Endothelial cell of umbilical vein (primary cell): ENCODE data around the gene AKAP13. TPM values are rescaled to one million over a fixed set of nuclear protein-coding genes. Genes with fewer than 3 reads are reported as not detected.
A peak's percentile ranks its signal among the peaks of the same experiment; 100 is the strongest.

Experiments used
- BruUV-seq: library from RNA; stranded (reverse); fragments of 400-500 nt; replicated peaks from 2 replicates; lab custom pipeline; 2021; lab: Mats Ljungman, UMichigan
- CTCF ChIA-PET: fragments of 300-600, 350-600 bp; sonication (Branson Sonifier 250); formaldehyde crosslinking; loops from one replicate; lab custom pipeline; 2021; ENCODE audit warnings: antibody characterized with exemption, inconsistent platforms; lab: Charles Lee
- POLR2A ChIA-PET: fragments of 300-600, 350-600 bp; sonication (Branson Sonifier 250); formaldehyde crosslinking; loops from one replicate; lab custom pipeline; 2021; ENCODE audit warnings: antibody characterized with exemption, inconsistent platforms; lab: Charles Lee
- DNase-seq: peaks from one replicate; pipeline ENCODE4 v3.0.0-alpha.2; 2011; ENCODE audit warnings: low read depth, low spot score
- FAIRE-seq: peaks from 2 replicates; lab custom pipeline; 2011; peaks lifted over from hg19 to GRCh38; lab: Jason Lieb, UNC
- H2AFZ ChIP-seq: 2 replicates; pipeline ENCODE4 v1.6.0; 2012; ENCODE audit warnings: low read depth, low read length, control low read depth, inconsistent platforms
- H3K27ac ChIP-seq: 2 replicates; pipeline ENCODE4 v1.5.1; 2011; ENCODE audit warnings: low read depth, mild to moderate bottlenecking, control low read depth, low read length, moderate library complexity; ENCODE audit not compliant: insufficient read depth
- H3K27me3 ChIP-seq, 2 experiments: 2 replicates each; pipeline versions ENCODE4 v1.6.0 to v1.6.1; 2011; ENCODE audit warnings: low read length in 2 of 2, mixed read lengths in 1 of 2; ENCODE audit not compliant: control insufficient read depth in 2 of 2, insufficient read depth in 2 of 2
- H3K36me3 ChIP-seq, 2 experiments: 2 replicates in 1 of 2; 3 replicates in 1 of 2; pipeline ENCODE4 v1.5.1; 2011; ENCODE audit warnings: low read length in 2 of 2, mild to moderate bottlenecking in 1 of 2, moderate library complexity in 1 of 2; ENCODE audit not compliant: control insufficient read depth in 2 of 2, insufficient read depth in 2 of 2; ENCODE audit errors: extremely low read depth in 1 of 2
- H3K4me1 ChIP-seq: 3 replicates; pipeline ENCODE4 v1.5.1; 2011; ENCODE audit warnings: mild to moderate bottlenecking, low read length; ENCODE audit not compliant: control insufficient read depth, insufficient read depth; ENCODE audit errors: extremely low read depth
- H3K4me2 ChIP-seq: 2 replicates; pipeline ENCODE4 v1.6.1; 2011; ENCODE audit warnings: low read length, control low read depth, mixed read lengths; ENCODE audit not compliant: insufficient read depth
- H3K4me3 ChIP-seq, 3 experiments: fragments of 200-600 bp in 1 of 3; sonication (generic), shearing (Covaris generic) in 1 of 3; replicated peaks in 1 of 3; 2 replicates each; pipeline ENCODE4 v1.5.1; 2011 to 2016; ENCODE audit warnings: control low read depth in 3 of 3, low read length in 3 of 3, mild to moderate bottlenecking in 2 of 3, inconsistent platforms in 1 of 3, low read depth in 1 of 3, moderate library complexity in 1 of 3; ENCODE audit not compliant: insufficient read depth in 1 of 3
- H3K79me2 ChIP-seq: 2 replicates; pipeline ENCODE4 v1.6.0; 2012; ENCODE audit warnings: low read length, inconsistent platforms; ENCODE audit not compliant: control insufficient read depth, insufficient read depth
- H3K9ac ChIP-seq: replicated peaks from 2 replicates; pipeline ENCODE3; 2011; ENCODE audit warnings: low read length, control low read depth; ENCODE audit not compliant: insufficient read depth; ENCODE audit errors: extremely low read depth
- H3K9me1 ChIP-seq: replicated peaks from 3 replicates; pipeline ENCODE4 v1.6.0; 2011; ENCODE audit warnings: mild to moderate bottlenecking, low read length; ENCODE audit not compliant: control insufficient read depth, insufficient read depth; ENCODE audit errors: extremely low read depth
- H3K9me3 ChIP-seq: replicated peaks from 2 replicates; pipeline ENCODE4 v1.5.1; 2012; ENCODE audit warnings: low read length, inconsistent platforms; ENCODE audit not compliant: control insufficient read depth, insufficient read depth
- H4K20me1 ChIP-seq: replicated peaks from 2 replicates; pipeline ENCODE3; 2011; ENCODE audit warnings: mild to moderate bottlenecking, low read length; ENCODE audit not compliant: control insufficient read depth, insufficient read depth; ENCODE audit errors: extremely low read depth
- CTCF ChIP-seq, 2 donors: IDR thresholded peaks; 1 replicate in 1 of 2; 2 replicates in 1 of 2; pipeline ENCODE4 v1.5.1; 2011; ENCODE audit warnings: low read length in 2 of 2, mild to moderate bottlenecking in 2 of 2, moderate library complexity in 2 of 2, control low read depth in 1 of 2, inconsistent platforms in 1 of 2, low read depth in 1 of 2; ENCODE audit not compliant: insufficient read depth in 1 of 2; ENCODE audit errors: extremely low read depth in 1 of 2
- EZH2 ChIP-seq: IDR thresholded peaks from 2 replicates; pipeline ENCODE4 v1.6.1; 2012; ENCODE audit warnings: borderline replicate concordance, low read depth, mild to moderate bottlenecking, moderate library complexity, low read length, inconsistent platforms; ENCODE audit not compliant: severe bottlenecking
- FOS ChIP-seq: IDR thresholded peaks from 2 replicates; pipeline ENCODE4 v1.6.1; 2011; ENCODE audit warnings: mild to moderate bottlenecking, low read length, moderate library complexity, borderline replicate concordance; ENCODE audit not compliant: insufficient read depth
- GATA2 ChIP-seq: IDR thresholded peaks from 2 replicates; pipeline ENCODE4 v1.7.0; 2011; ENCODE audit warnings: low read depth, mild to moderate bottlenecking, moderate library complexity, mixed read lengths, low read length; ENCODE audit not compliant: insufficient read length, insufficient read depth
- JUN ChIP-seq: IDR thresholded peaks from 2 replicates; pipeline ENCODE4 v1.6.1; 2011; ENCODE audit warnings: borderline replicate concordance, low read depth; ENCODE audit not compliant: insufficient read length, insufficient read depth
- MYC ChIP-seq: IDR thresholded peaks from one replicate; pipeline ENCODE4 v1.6.1; 2011; ENCODE audit warnings: mild to moderate bottlenecking, low read depth, low read length
- POLR2A ChIP-seq: IDR thresholded peaks from 2 replicates; pipeline ENCODE4 v1.6.1; 2012; ENCODE audit warnings: low read depth, mild to moderate bottlenecking, control low read depth, low read length
- POLR2AphosphoS5 ChIP-seq: IDR thresholded peaks from 2 replicates; pipeline ENCODE4 v1.6.1; 2012; ENCODE audit warnings: low read depth, mild to moderate bottlenecking, control low read depth, low read length, moderate library complexity; ENCODE audit not compliant: insufficient read depth
- dilution Hi-C: fragments of 300-500 bp; cut with MboI; formaldehyde crosslinking; loops from one replicate; pipeline ENCODE4 v1.15.0; 2019; ENCODE audit warnings: low sequenced_read_pairs; ENCODE audit not compliant: extremely low pct_ligation_motif_present
- intact Hi-C: fragments of 100-400 bp; cut with micrococcal nuclease; formaldehyde crosslinking; loops from one replicate; pipeline ENCODE4 v1.10.0; 2022
- polyA plus RNA-seq, 4 experiments: library from polyadenylated mRNA; depleted of rRNA in 3 of 4; stranded (reverse) in 3 of 4; unstranded in 1 of 4; fragments of >200 nt; gene quantifications; 2 replicates each; pipeline versions ENCODE4 v1.2.1 to v1.2.3, GENCODE V29; 2011 to 2012; ENCODE audit warnings: missing spikeins in 1 of 4
- total RNA-seq: library from RNA; stranded (reverse); gene quantifications from 2 replicates; pipeline ENCODE4 v1.2.3, GENCODE V29; 2021
- TF ChIP-seq, protein P1 (sequence below): IDR thresholded peaks from 2 replicates; pipeline ENCODE4 v1.6.1; 2011; ENCODE audit not compliant: insufficient read depth, insufficient read length

AKAP13 gene
- total and polyA plus RNA-seq, 2 donors (not counting 3 experiments of a cell fraction or from before 2014, with no cell fraction given): 22.8 to 87.8 TPM

DNA sequence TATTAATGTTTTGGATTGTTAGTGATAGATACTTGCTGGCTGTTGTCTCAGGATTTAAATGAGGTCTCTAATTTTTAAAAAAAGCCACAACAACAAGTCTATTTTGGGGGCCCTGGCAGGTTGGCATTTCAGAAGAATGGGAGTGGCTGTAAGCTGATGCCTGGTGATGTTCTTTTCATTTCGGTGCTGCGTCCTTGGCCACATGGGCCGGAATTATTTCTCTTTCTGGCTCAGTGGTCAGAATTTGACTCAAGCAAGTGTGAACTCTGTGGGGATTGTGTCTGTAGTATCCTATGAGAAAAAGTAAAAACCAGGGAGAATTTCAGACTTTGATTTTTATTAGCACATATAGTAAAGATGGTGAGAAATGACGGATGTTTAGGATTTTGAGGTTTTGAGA lies 203.0 kb downstream of the AKAP13 start:
- H3K9me1 ChIP-seq: no peaks in the 10 kb centered on the region
- peak overlapping the region; percentile 82 for H3K9ac ChIP-seq
- peaks cover 2 to 3% of the 10 kb centered on the region in 2 experiments for H3K36me3 ChIP-seq
- dilution Hi-C loops (no loop called here), intact Hi-C loops (loop anchor here (5.0 to 10.0 kb wide), 4 partner anchors 41 to 289 kb away; no protein-coding TSS in a partner anchor)
- DNase-seq (peak; percentile 42), FAIRE-seq (no peak)
- no peaks in the 10 kb centered on the region for H3K9me3 ChIP-seq
- no peaks in the 10 kb centered on the region for H4K20me1 ChIP-seq
- H3K4me1 ChIP-seq: peaks cover 71% of the 10 kb centered on the region
- ChIA-PET CTCF (interaction anchor here (0.8 to 1.5 kb wide), 4 partner anchors 9 to 98 kb away, joined by 4 to 8 read pairs (median 5); no protein-coding TSS in a partner anchor), POLR2A (interaction anchor here (1.7 kb wide), 1 partner anchor 24 kb away, joined by 5 read pairs; no protein-coding TSS in a partner anchor)
- peak overlapping the region; percentile 91 for H3K27ac ChIP-seq
- TF ChIP-seq CTCF (IDR thresholded peaks at IDR 0.05; ENCODE audit: extremely low read depth in 1 of 2, insufficient read depth in 1 of 2, low read depth in 1 of 2, low read length in 2 of 2): no peak
- H3K4me3 ChIP-seq: peak overlapping the region; percentile 20 to 55 (median 33)
- BruUV-seq: no TSS peak
- H3K27me3 ChIP-seq: no peaks in the 10 kb centered on the region
- no peak overlapping the region for H2AFZ ChIP-seq
- H3K4me2 ChIP-seq: peak overlapping the region; percentile 72
- H3K79me2 ChIP-seq: peaks cover 35% of the 10 kb centered on the region

GRCh38 chr15:85583923-85584390 lies 203.6 kb downstream of the AKAP13 start:
- H3K4me1 ChIP-seq: peaks cover 67% of the 10 kb centered on the region
- no peak for TF ChIP-seq GATA2
- TF ChIP-seq MYC: no peak
- TF ChIP-seq EZH2: no peak
- no peak for TF ChIP-seq POLR2A
- TF ChIP-seq, protein P1, sequence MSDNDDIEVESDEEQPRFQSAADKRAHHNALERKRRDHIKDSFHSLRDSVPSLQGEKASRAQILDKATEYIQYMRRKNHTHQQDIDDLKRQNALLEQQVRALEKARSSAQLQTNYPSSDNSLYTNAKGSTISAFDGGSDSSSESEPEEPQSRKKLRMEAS: no peak
- TF ChIP-seq JUN: peak; percentile 21
- no peak for TF ChIP-seq POLR2AphosphoS5
- peak; percentile 43 for TF ChIP-seq FOS
- no peak for TF ChIP-seq CTCF (IDR thresholded peaks at IDR 0.05; ENCODE audit: extremely low read depth in 1 of 2, insufficient read depth in 1 of 2, low read depth in 1 of 2, low read length in 2 of 2)
- peaks cover 2 to 3% of the 10 kb centered on the region in 2 experiments for H3K36me3 ChIP-seq
- H3K4me3 ChIP-seq: peak overlapping the region in 1 of 3 experiments; percentile 55
- H3K27me3 ChIP-seq: no peaks in the 10 kb centered on the region
- H3K79me2 ChIP-seq: peaks cover 35% of the 10 kb centered on the region
- dilution Hi-C loops: no loop called here
- peak; percentile 85 for FAIRE-seq
- peak overlapping the region; percentile 82 for H3K9ac ChIP-seq
- H3K4me2 ChIP-seq: peak overlapping the region; percentile 72
- H4K20me1 ChIP-seq: no peaks in the 10 kb centered on the region
- intact Hi-C loops: loop anchor here (5.0 to 10.0 kb wide), 4 partner anchors 42 to 289 kb away; no protein-coding TSS in a partner anchor
- H3K9me3 ChIP-seq: no peaks in the 10 kb centered on the region
- H3K9me1 ChIP-seq: no peaks in the 10 kb centered on the region
- no TSS peak for BruUV-seq
- DNase-seq: peak; percentile 81
- H2AFZ ChIP-seq: no peak overlapping the region
- POLR2A ChIA-PET: no interaction called here
- CTCF ChIA-PET: no interaction called here
- H3K27ac ChIP-seq: peak overlapping the region; percentile 91
